Smooth muscle cell (in vitro differentiated cells): ENCODE results near the gene SGPL1. TPM values are rescaled to one million over a fixed set of nuclear protein-coding genes. Genes with fewer than 3 reads are reported as not detected.

Experiments
- DNase-seq: peaks from one replicate; lab custom pipeline; 2025; ENCODE audit not compliant: unreplicated experiment; lab: John Stamatoyannopoulos, UW
- H2AFZ ChIP-seq: fragments of 200-600 bp; sonication (generic); 2 replicates; pipeline ENCODE4 v1.6.0; 2016; ENCODE audit warnings: antibody characterized with exemption, low read depth, mild to moderate bottlenecking
- H3F3A ChIP-seq: fragments of 200-600 bp; sonication (generic); 2 replicates; pipeline ENCODE4 v1.6.0; 2017; ENCODE audit warnings: antibody characterized with exemption, low read depth
- H3K27ac ChIP-seq: fragments of 200-600 bp; sonication (generic); 2 replicates; pipeline ENCODE4 v1.5.1; 2016; ENCODE audit warnings: low read depth, mild to moderate bottlenecking
- H3K27me3 ChIP-seq: fragments of 200-600 bp; sonication (generic); 2 replicates; pipeline ENCODE4 v1.6.1; 2016; ENCODE audit warnings: low read depth, mild to moderate bottlenecking
- H3K36me3 ChIP-seq: fragments of 200-600 bp; sonication (generic); 2 replicates; pipeline ENCODE4 v1.5.1; 2016; ENCODE audit warnings: low read depth
- H3K4me1 ChIP-seq: fragments of 200-600 bp; sonication (generic); 2 replicates; pipeline ENCODE4 v1.5.1; 2016; ENCODE audit warnings: low read depth
- H3K4me2 ChIP-seq: fragments of 200-600 bp; sonication (generic); 2 replicates; pipeline ENCODE4 v1.6.0; 2016; ENCODE audit warnings: mild to moderate bottlenecking
- H3K4me3 ChIP-seq: fragments of 200-600 bp; sonication (generic); 2 replicates; pipeline ENCODE4 v1.5.1; 2016; ENCODE audit warnings: mild to moderate bottlenecking
- H3K79me2 ChIP-seq: fragments of 200-600 bp; sonication (generic); 2 replicates; pipeline ENCODE4 v1.6.0; 2016; ENCODE audit warnings: low read depth, mild to moderate bottlenecking
- H3K9ac ChIP-seq: fragments of 200-600 bp; sonication (generic); 2 replicates; pipeline ENCODE4 v1.6.0; 2016; ENCODE audit warnings: low read depth
- H3K9me3 ChIP-seq: fragments of 200-600 bp; sonication (generic); replicated peaks from 2 replicates; pipeline ENCODE4 v1.5.1; 2016; ENCODE audit warnings: low read depth
- H4K20me1 ChIP-seq: fragments of 200-600 bp; sonication (generic); 2 replicates; pipeline ENCODE4 v1.6.0; 2016; ENCODE audit warnings: low read depth
- CTCF ChIP-seq: fragments of 200-600 bp; sonication (generic); IDR thresholded peaks from 2 replicates; pipeline ENCODE4 v1.5.1; 2017; ENCODE audit warnings: borderline replicate concordance, mild to moderate bottlenecking, antibody characterized with exemption; ENCODE audit not compliant: insufficient read depth, poor library complexity, severe bottlenecking
- WGBS: methylation state at CpG from one replicate; pipeline ENCODE4 v1.1.7; 2016; ENCODE audit warnings: low lambda C conversion rate; 5-methylcytosine and 5-hydroxymethylcytosine counted together
- polyA plus RNA-seq: library from polyadenylated mRNA; unstranded; fragments of >200 nt; fragmentation: Nextera tagmentation; extraction: Ambion mirVana; gene quantifications from 2 replicates; pipeline ENCODE4 v1.2.1, GENCODE V29; 2016
- total RNA-seq: library from RNA; depleted of rRNA; stranded (reverse); fragments of >200 nt; gene quantifications from 2 replicates; pipeline ENCODE4 v1.2.3, GENCODE V29; 2014

SGPL1 gene
- total and polyA plus RNA-seq, 2 experiments from 2014 or later: 20.0 to 41.1 TPM

GRCh38 chr10:70911386-70911785 is 95.6 kb downstream of the SGPL1 start:
- Histone ChIP-seq H3K4me2 (no peak overlapping the region), H3K4me3 (no peak overlapping the region), H3K27ac (no peak overlapping the region), H2AFZ (no peak overlapping the region), H4K20me1 (no peaks in the 10 kb centered on the region), H3K27me3 (peaks cover 20% of the 10 kb centered on the region), H3K4me1 (no peaks in the 10 kb centered on the region), H3F3A (no peaks in the 10 kb centered on the region), H3K36me3 (no peaks in the 10 kb centered on the region), H3K9me3 (no peaks in the 10 kb centered on the region), H3K9ac (no peak overlapping the region), H3K79me2 (no peaks in the 10 kb centered on the region)
- WGBS: 88% methylated on average over 4 of the region's 4 CpGs
- DNase-seq: no peak
- no peak for TF ChIP-seq CTCF

DNA sequence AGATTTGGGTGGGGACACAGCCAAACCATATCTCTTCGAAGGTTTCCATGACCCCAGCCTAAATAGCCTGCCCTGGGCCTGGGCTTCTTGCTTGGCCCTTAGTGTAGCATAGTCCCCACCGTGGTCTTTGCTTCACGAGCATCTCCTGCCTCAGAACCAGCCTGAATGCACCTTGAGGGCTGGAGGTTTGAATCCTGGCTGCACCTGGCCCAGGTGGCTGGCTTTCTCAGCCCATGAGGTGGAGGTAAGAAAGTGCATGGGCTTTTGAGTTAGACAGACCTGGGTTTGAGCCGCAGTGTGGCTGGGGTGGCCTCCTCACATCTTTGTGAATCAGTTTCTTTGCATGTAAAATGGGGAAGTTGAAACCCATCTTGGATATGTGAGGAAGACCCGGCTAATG is 96.8 kb downstream of the SGPL1 start:
- H3K36me3 ChIP-seq: no peaks in the 10 kb centered on the region
- WGBS: 90% methylated on average over 5 of the region's 5 CpGs
- H3K4me1 ChIP-seq: no peaks in the 10 kb centered on the region
- TF ChIP-seq CTCF: no peak
- no peak overlapping the region for H3K27ac ChIP-seq
- no peaks in the 10 kb centered on the region for H3K79me2 ChIP-seq
- H3K4me3 ChIP-seq: no peak overlapping the region
- no peak overlapping the region for H3K4me2 ChIP-seq
- no peak overlapping the region for H3K9ac ChIP-seq
- no peak overlapping the region for H2AFZ ChIP-seq
- peaks cover 31% of the 10 kb centered on the region for H3K27me3 ChIP-seq
- DNase-seq: no peak
- H4K20me1 ChIP-seq: no peaks in the 10 kb centered on the region
- H3F3A ChIP-seq: no peaks in the 10 kb centered on the region
- H3K9me3 ChIP-seq: no peaks in the 10 kb centered on the region

- Histone ChIP-seq H3K4me1 (no peaks in the 10 kb centered on the region), H3K4me3 (no peak overlapping the region), H3K36me3 (no peaks in the 10 kb centered on the region), H3K27ac (no peak overlapping the region), H2AFZ (no peak overlapping the region), H3K4me2 (no peak overlapping the region), H4K20me1 (no peaks in the 10 kb centered on the region), H3K9ac (no peak overlapping the region), H3F3A (no peaks in the 10 kb centered on the region), H3K27me3 (peaks cover 39% of the 10 kb centered on the region), H3K9me3 (no peaks in the 10 kb centered on the region), H3K79me2 (no peaks in the 10 kb centered on the region)
- DNase-seq: no peak
- 77% methylated on average over 5 of the region's 6 CpGs for WGBS
- no peak for TF ChIP-seq CTCF
Observed at GRCh38 chr10:70913191-70913892, 97.6 kb downstream of the SGPL1 start.

DNA sequence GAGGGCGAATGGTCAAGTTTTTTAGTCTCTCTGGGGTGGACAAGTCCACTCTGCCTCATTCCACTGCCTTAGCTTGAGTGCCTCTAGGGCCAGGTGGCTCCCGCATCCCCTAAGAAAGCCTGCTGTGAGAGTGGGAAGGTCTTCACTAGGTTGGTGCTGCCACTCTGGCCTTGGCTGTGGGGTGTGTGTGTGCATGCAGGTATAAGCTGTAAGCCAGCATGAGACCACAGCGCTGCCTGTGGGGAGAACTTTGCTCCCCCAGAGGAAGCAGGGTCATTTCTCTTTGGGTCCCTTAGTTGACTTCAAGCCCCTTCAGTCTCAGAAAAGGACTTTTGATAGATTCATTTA is 98.1 kb downstream of the SGPL1 start:
- no peak overlapping the region for H3K27ac ChIP-seq
- no peak for TF ChIP-seq CTCF
- no peak for DNase-seq
- no peaks in the 10 kb centered on the region for H4K20me1 ChIP-seq
- no peak overlapping the region for H3K9ac ChIP-seq
- peaks cover 40% of the 10 kb centered on the region for H3K27me3 ChIP-seq
- 97% methylated on average over 3 of the region's 3 CpGs for WGBS
- H3K4me1 ChIP-seq: no peaks in the 10 kb centered on the region
- no peak overlapping the region for H3K4me3 ChIP-seq
- no peaks in the 10 kb centered on the region for H3F3A ChIP-seq
- H3K79me2 ChIP-seq: no peaks in the 10 kb centered on the region
- no peak overlapping the region for H2AFZ ChIP-seq
- H3K9me3 ChIP-seq: no peaks in the 10 kb centered on the region
- H3K36me3 ChIP-seq: no peaks in the 10 kb centered on the region
- H3K4me2 ChIP-seq: no peak overlapping the region
